ENCODE results near the gene TES. TPM values are rescaled to one million over a fixed set of nuclear protein-coding genes. Genes with fewer than 3 reads are reported as not detected.

The TES gene
- total RNA-seq, 1 experiment from 2014 or later, result 28.2 TPM

DNA sequence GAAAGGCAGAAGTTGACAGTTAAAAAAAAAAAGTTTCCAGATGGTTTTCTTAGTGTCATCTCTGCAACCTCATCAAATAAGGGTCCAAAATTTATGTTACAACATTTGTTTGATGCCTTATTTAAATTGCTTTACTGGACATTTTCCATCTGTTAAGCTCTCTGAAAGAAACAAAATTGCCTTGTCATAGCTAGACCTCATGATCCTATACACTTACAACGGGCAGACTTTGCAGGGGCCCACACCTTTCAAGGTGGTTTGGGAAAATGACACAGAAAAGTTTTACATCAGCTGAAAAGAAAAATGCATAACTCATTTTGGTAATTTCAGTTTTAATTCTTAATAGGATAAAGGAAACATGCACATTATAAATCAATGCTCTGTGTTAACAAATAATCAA is 1.4 kb upstream of the TES start:
- Histone ChIP-seq H3K4ac (ENCODE audit: low read depth, low read length) (no peak overlapping the region), H4K8ac (replicated peaks; ENCODE audit: insufficient read length, low read depth, low read length) (no peak overlapping the region), H3K9me3 (ENCODE audit: control insufficient read depth, low read depth, low read length) (no peaks in the 10 kb centered on the region), H2BK12ac (ENCODE audit: insufficient read length, low read depth, low read length) (no peak overlapping the region), H3K23me2 (ENCODE audit: insufficient read length, low read depth, low read length, poor library complexity, severe bottlenecking) (peaks cover 10% of the 10 kb centered on the region), H3K18ac (ENCODE audit: insufficient read length, low read depth, low read length) (no peak overlapping the region), H4K5ac (ENCODE audit: insufficient read length, low read depth, low read length) (no peak overlapping the region), H4K91ac (ENCODE audit: insufficient read length, low read depth, low read length) (no peak overlapping the region), H3K27ac (ENCODE audit: insufficient read length, low read depth, low read length) (no peak overlapping the region), H3K27me3 (ENCODE audit: insufficient read depth, low read length) (no peaks in the 10 kb centered on the region), H2AK5ac (ENCODE audit: insufficient read length, low read length) (no peak overlapping the region), H2BK5ac (ENCODE audit: insufficient read length, low read length) (no peak overlapping the region), H3T11ph (ENCODE audit: low read length) (no peak overlapping the region), H3K23ac (ENCODE audit: insufficient read length, low read depth, low read length) (no peak overlapping the region), H3K4me1 (ENCODE audit: insufficient read depth, low read length) (no peaks in the 10 kb centered on the region; the same call in 1 of the 2 replicates), H3K14ac (ENCODE audit: insufficient read depth, low read length) (no peak overlapping the region), H2BK120ac (ENCODE audit: low read depth, low read length, poor library complexity, severe bottlenecking) (no peak overlapping the region), H2AFZ (ENCODE audit: low read length) (no peak overlapping the region), H3K9ac (ENCODE audit: extremely low read depth, insufficient read length, low read length) (no peak overlapping the region), H2BK20ac (ENCODE audit: low read depth, low read length, poor library complexity, severe bottlenecking) (no peak overlapping the region), H3K79me1 (ENCODE audit: insufficient read depth, low read depth, low read length, poor library complexity, severe bottlenecking) (no peaks in the 10 kb centered on the region), H3K79me2 (ENCODE audit: insufficient read depth, low read length) (no peaks in the 10 kb centered on the region; the same call in 1 of the 2 replicates), H3K56ac (ENCODE audit: insufficient read length, low read depth, low read length) (no peak overlapping the region), H2BK15ac (ENCODE audit: low read depth, low read length) (no peak overlapping the region), H4K20me1 (ENCODE audit: control insufficient read depth, insufficient read depth, insufficient read length) (no peaks in the 10 kb centered on the region), H3K4me2 (ENCODE audit: insufficient read depth, insufficient read length, low read length) (no peak overlapping the region)
- TF ChIP-seq, protein P1, sequence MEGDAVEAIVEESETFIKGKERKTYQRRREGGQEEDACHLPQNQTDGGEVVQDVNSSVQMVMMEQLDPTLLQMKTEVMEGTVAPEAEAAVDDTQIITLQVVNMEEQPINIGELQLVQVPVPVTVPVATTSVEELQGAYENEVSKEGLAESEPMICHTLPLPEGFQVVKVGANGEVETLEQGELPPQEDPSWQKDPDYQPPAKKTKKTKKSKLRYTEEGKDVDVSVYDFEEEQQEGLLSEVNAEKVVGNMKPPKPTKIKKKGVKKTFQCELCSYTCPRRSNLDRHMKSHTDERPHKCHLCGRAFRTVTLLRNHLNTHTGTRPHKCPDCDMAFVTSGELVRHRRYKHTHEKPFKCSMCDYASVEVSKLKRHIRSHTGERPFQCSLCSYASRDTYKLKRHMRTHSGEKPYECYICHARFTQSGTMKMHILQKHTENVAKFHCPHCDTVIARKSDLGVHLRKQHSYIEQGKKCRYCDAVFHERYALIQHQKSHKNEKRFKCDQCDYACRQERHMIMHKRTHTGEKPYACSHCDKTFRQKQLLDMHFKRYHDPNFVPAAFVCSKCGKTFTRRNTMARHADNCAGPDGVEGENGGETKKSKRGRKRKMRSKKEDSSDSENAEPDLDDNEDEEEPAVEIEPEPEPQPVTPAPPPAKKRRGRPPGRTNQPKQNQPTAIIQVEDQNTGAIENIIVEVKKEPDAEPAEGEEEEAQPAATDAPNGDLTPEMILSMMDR (conservative IDR thresholded peaks at IDR 0.05), result no peak
- no peaks in the 10 kb centered on the region for H3K9me3 Mint-ChIP-seq
- no peak for DNase-seq
- H3K36me3 Mint-ChIP-seq (ENCODE audit: insufficient read depth in 1 of 3, low read depth in 3 of 3), result no peaks in the 10 kb centered on the region
- H3K4me1 Mint-ChIP-seq, result peaks cover 11 to 15% of the 10 kb centered on the region in 2 experiments
- no peak overlapping the region for H3K27ac Mint-ChIP-seq
- peaks cover 6% of the 10 kb centered on the region for H3K27me3 Mint-ChIP-seq (ENCODE audit: low read depth)
- no peak overlapping the region for H3K4me3 Mint-ChIP-seq
- no CpG with 5 or more reads among the region's 1 CpG for WGBS (ENCODE audit: extremely low coverage, insufficient read length, low lambda C conversion rate)
